ENCODE results near the gene LMO2.
"Not testable (repeated sequence)": the region's sequence is repeated elsewhere in the genome, so short reads cannot be mapped to it uniquely, and the experiment has no call there.

The LMO2 gene

DNA sequence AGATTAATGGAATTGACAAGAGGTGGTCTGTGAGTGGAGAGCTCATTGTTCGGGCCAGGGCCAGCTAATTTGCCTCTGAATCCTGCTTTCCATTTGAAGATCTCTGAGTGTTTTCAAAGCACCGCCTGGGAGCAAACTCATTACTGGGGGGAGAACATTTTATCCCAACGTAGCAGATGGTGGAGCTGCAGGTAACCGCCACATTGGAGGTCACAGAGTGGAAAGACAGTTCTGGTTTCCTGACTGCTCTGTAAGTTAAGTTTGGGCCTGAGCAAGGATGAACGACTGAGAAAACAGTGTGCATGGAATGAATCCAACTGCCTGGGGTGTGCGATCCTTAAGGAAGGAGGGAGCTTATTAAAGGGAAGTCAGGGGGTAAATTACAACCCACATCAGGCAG, 30.5 kb downstream of the LMO2 start:
- DNase-seq (ENCODE audit: low read depth): no peak

DNA sequence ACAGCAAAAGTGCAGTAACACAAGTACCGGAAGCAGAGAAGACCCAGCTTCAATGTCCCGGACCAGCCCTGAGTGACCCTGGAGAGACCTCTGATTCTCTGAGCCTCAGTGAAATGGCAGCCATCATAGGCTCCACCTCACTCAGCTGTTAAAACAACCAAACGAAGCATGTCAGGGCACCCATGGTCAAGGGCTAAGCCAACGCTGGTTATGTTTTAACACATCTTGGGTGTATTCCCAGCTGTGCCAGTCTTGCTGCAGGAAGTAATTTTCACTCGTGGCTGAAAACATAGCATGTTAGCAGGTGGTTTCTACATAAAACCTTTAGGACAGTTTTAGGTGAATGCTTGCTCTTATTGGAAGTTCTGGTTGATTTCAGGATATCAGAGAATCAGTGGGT, 30.9 kb downstream of the LMO2 start:
- DNase-seq (ENCODE audit: low read depth): no peak

DNA sequence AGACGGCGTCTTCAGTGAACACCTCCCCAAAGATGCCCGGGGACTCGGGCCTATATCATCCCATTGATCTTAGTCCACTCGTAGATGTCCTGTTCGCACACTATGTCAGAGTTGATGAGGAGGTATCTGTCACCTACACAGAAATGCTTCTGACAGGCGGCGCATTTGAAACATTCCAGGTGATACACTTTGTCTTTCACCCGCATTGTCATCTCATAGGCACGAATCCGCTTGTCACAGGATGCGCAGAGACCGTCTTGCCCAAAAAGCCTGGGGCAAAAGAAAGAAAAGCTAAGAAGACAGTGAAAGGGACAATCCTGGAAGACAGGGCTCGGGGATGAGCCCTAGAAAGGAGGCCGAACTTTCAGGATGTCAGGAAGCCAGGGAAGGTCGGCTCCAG, 32.6 kb downstream of the LMO2 start:
- DNase-seq (ENCODE audit: low read depth): no peak

DNA sequence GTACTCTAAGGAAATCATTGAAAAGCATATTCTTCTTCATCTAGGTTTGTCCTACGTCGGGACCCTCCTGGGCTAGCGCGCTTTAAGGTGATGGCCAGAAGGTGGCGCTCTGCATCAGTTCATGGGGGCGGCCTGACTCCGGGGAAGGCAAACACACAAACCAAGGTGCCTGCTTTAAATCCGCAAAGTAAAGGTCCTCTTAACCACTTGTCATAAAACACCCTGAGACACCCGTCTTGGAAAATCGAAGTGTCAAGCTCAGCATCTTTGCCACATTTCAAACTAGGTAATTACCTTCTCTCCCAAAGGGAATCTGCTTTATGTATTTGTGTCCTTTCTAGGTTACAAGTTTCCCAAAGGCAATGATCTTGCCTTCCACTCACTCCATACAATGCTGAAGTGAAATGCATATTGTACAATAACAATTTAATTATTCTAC, 33.9 kb downstream of the LMO2 start:
- DNase-seq (ENCODE audit: low read depth): peak; percentile 57

DNA sequence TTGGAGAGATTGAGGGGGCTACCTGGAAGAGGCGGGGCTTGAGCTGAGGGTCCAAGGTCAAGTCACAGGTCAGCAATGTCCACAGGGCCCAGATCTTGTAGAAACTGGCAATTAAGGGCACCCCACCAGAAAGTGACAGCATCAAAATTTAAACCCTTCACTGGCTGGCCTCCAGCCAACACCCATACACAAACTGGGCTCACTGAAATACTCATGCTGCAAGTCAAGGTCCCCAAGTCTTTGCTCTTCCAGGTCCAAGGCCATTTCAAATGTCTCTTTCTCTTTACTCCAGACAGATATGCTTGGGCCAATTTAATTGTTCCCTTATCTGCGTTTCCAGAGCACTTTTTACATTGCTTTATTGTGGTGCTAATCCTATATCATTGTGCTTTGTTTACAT, 36.4 kb downstream of the LMO2 start:
- DNase-seq (ENCODE audit: low read depth): no peak

DNA sequence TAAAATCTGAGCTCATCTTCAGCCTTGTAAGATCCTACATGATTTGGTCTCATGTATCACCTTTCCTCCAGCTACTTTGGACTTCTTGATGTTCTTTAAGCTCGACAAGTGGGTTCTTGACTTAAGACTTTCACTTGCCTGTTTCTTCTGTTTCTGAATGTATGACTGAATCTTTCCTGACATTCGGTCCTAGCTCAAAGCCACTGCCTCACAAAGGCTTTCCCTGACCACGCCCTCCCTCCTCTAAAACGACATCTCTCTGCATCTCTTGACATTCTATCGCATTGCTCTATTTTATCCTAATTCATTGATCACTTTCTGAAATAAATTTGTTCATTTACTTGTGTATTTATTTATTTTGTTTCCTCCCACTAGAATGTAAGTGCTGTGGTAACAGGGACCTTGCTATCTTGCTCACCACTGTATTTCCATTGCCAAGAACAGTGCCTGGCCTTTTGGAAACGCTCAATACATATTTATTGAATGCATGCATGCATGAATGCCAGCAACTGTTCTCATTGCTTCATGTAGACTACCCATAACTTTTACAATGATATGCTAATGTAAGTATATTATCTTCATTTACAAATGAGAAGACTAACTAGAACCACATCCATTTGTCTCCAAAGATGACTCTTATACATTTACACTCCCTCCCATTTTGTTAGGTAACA, 43.0 kb downstream of the LMO2 start:
- DNase-seq (ENCODE audit: low read depth): no peak

DNA sequence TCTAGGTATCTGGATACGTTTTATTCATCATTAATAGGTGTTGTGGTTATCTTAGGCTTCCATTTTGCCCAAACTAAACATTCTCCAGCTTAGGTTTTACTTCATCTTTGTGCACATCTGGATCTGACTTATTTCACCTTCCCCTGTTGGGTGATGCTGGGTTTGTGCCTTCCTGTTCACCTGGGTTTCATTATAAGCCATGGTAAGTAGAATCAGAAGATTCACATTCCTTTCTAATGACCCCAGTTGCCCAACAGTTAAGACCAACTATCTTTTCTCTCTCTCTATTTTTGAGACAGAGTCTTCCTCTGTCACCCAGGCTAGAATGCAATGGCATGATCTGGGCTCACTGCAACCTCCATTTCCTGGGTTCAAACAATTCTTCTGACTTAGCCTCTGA, 44.6 kb downstream of the LMO2 start:
- DNase-seq (ENCODE audit: low read depth): no peak

DNA sequence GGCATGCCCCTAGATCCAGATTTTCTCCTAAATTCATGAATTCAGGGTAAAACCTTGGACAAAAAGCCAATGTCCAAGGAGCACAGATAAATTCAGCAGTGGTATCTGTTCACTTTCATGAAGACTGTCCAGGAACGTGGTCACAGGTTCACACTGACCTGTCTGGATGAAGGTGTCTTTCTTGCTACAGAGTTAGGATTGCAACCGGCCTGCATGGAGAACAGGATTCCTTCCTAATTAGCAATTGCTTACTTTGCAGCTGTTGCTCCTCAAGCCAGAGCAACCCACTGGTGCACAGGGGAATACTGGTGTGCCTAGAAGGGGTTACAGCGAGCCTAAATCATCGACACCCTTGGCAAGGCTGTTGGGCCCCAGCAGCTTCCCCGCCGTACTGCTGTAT, 47.6 kb downstream of the LMO2 start:
- no peak for DNase-seq (ENCODE audit: low read depth)

DNA sequence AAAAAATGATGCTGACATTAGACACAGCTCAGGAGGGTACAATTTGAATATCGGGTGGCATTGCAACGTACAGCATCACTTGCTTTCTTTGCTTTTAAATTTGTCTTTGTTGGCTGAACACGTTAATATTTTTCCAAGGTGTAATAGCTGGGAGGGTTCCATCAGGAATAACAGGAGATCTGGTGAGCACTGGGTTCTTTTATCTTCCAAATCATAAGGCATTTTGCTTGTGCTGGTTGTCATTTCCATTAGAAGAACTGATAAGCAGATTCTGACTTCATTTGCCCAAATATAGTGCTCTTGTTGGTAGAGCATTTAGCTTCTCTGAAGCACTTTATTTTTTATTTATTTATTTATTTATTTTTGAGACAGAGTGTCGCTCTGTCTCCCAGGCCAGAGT, 48.9 kb downstream of the LMO2 start:
- DNase-seq (ENCODE audit: low read depth): no peak

DNA sequence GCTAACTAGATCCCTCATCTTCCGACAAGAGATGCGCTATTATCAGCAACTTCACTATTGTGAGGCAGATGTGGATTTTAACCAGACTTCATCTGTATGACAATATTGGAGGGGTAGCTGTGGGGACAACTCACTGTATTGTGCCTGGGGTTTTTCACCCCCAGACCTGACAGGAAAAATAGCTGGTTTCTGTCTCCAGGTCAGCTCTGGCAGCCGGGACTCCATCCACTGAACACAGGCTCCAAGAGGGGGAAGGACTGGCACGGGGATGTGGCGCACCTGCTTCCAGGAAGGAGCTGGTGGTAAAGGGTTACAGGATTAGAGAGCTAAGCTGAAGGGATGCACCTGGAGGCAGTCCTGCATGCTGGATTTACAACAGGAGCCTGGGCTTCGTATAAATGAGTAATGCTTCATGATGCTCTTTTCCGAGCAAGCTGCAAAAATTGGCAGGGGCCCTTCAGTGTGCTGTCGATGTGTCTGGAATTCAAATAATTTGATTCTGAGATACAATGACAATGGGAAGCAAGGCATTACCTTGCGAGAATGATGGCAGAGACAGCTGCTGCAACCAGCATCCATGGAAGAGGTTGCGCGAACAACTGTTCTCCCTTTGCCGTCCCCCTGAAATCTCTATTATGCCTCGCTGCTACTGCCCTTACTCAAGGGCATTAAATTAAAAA, 49.5 kb downstream of the LMO2 start:
- DNase-seq (ENCODE audit: low read depth): no peak

DNA sequence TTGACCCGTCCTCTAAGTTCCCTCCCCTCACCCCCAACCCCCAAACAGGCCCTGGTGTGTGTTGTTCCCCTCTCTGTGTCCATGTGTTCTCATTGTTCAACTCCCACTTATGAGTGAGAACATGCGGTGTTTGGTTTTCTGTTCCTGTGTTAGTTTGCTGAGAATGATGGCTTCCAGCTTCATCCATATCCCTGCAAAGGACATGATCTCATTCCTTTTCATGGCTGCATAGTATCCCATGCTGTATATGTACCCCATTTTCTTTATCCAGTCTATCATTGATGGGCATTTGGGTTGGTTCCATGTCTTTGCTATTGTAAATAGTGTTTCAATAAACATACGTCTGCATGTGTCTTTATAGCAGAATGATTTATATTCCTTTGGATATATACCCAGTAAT, 53.6 kb downstream of the LMO2 start:
- not testable (repeated sequence) for DNase-seq (ENCODE audit: low read depth)

DNA sequence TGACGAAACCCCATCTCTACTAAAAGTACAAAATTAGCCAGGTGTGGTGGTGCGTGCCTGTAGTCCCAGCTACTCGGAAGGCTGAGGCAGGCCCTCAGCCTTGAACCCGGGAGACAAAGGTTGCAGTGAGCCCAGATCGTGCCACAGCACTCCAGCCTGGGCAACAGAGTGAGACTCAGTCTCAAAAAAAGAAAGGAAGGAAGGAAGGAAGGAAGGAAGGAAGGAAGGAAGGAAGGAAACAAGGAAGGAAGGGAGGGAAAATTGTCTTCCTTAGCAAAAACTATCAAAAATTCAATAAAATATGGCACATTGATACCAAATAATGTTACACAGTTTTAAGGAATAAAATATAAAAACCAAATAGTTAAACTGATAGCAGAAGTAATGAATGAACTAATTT, 54.5 kb downstream of the LMO2 start:
- not testable (repeated sequence) for DNase-seq (ENCODE audit: low read depth)

DNA sequence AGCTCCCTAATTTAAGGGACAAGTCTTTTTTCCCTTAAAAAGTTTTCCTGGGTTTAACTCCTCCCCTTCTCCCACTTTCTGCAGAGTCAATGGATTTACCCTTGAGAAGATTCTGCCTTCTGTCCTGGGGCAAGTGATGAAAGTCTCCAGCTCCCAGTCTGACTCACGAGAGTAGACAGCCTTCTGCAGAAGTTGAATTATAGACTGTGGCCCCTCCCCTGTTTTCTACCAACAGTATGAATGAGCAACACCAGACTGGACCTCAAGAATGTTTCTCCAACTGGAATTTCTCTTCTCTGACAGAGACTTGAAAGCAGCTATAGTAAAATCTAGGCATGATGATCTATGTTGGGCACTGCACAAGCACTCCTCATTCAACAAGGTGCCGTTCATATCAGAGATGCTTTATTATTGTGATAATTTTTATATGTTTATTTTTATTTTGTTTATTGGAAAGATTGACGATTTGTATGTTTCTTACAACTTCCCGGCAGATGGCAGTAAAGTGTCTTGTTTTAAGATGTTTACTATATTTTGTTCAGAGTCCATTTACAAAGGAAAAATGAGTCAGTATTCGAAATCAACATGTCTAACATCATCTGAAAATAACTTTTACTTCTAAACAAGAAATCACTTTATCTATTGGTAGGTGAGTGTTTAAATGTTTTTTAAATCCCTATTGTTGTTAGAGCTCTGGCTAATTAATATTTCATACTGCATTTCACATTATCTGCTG, 56.6 kb downstream of the LMO2 start:
- DNase-seq (ENCODE audit: low read depth): peak; percentile 76

DNA sequence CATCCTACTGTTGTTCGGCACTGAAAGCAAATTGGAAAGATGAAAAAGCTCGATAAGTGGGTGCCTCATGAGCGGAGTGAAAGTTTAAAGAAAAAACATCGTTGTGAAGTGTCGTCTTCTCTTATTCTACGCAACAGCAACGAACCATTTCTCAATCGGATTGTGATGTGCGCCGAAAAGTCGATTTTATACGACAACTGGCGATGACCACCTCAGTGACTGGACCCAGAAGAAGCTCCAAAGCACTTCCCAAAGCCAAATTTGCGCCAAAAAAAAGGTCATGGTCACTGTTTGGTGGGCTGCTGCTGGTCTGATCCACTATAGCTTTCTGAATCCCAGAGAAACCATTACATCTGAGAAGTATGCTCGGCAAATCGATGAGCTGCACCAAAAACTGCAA, 59.2 kb downstream of the LMO2 start:
- no peak for DNase-seq (ENCODE audit: low read depth)

DNA sequence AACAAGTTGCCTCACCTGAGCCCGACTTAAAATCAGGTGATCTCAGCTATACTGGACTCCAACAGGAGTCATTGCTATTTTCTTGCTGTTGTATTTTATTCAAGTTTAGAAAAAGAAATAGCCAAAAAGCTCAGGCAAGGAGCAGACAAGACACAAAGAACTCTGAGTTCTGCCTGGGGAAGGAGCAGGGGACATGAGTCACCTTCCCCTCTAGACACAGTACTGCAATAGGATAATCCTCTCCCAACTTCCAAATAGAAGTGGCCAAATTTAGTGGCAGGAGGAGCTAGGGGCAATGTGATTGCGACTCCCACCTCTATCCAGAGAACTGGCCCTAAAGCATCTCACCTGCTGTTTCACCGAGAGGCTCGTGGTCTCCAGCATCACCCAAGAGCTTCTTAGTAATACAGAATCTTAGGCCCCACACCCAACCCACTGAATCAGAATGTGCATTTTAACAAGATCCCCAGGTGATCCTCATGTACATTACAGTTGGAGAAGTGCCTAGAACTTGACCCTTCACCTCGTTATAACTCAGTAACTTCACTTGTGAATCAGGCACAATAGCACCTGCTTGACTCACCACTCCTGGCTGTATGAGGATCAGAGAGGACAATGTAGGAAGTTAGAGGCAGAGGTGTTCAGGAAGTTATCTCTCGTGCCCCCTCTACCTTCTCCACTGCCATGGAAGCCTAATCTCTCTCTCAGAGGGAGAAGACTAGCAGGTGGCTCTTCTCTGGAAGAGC, 60.8 kb downstream of the LMO2 start:
- no peak for DNase-seq (ENCODE audit: low read depth)

DNA sequence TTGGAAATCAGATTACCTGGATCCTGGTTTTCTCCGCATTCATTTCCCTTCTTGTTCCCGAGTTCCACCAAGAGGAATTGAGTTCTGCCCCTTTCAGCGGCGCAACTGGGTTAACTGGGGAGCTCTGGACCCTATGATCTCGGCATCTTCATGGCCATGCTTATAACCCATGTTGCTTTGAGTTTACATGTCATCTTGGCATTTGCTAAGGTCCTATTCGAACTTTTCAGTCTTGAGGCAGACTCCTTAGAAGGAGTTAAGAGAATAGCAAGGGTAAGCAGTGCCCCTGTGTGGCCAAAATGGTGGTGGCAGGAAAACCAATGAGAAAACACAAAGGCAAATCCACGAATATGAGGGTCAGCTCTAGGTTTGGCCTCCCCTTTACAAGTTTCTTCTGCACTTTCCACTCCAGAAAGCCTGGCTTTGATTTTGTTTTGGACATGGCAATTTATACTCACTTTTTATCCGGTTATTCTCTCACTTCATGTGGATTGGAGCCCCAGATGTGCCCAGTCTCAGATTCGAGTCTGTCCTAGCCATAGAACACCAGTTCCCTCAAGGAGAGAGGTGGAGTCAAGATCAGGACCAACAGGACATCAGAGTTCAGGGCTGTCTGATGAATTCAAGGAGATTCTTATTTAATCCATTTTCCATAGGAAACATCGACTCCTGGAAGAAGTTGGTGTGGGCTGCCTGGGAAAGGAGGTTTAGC, 62.3 kb downstream of the LMO2 start:
- DNase-seq (ENCODE audit: low read depth): peak; percentile 74

DNA sequence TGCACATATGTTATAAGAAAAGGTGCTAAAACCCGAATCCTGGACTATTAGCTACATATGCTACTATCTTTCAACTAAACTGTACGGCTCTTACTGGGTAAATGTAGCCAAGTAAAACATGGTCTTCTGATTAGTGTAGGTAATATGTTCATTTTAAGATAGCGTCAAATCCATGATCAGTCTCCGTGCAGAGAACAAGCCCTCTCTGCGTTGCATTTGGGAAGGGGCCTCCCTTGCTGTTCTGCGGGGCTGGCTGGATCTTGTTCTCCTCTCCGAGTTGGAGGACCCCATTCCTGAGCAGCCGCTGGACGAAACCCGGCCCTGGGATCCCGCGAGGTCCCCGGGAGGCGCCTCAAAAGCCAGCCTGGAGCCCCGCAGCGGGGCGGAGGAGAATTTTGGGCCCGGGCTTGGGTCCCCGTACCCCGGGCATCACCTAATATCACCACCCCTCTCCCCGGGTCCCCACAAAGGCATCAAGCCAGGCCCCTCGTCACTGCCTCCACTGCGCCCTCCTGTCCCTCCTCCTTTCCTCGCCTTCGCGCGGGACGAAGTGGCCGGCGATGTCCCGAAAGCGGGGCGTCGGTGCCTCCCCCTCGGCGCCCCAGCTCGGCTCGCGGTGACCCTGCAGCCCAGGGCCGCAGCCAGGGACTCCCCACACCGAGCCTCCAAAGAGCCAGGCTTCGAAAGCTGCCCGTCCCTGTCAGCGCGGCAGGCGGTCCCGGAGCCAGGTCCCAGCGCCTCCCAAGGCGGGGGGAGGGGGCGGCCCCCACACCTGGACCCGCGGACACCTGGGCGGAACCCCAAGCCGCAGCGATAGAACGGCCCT, 63.1 kb downstream of the LMO2 start:
- DNase-seq (ENCODE audit: low read depth): no peak

DNA sequence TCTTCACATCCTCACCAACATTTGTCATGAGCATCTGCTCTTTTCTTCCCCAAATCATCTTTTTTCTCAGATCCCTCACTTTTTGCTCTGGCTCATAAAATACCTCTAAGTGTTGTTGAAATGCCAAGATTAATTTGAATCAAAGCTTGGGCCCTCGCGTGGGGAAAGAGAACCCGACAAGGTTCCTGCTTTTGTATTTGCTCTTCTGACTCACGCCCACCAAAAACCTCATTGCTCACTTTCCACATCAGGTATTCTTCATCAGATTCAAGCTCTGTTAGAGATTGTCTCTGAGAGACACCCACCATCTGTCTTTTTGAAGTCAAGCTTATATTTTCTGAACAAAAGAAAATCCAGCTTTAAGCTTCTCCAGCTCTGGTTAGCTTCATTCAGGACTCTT, 64.7 kb downstream of the LMO2 start:
- no peak for DNase-seq (ENCODE audit: low read depth)

DNA sequence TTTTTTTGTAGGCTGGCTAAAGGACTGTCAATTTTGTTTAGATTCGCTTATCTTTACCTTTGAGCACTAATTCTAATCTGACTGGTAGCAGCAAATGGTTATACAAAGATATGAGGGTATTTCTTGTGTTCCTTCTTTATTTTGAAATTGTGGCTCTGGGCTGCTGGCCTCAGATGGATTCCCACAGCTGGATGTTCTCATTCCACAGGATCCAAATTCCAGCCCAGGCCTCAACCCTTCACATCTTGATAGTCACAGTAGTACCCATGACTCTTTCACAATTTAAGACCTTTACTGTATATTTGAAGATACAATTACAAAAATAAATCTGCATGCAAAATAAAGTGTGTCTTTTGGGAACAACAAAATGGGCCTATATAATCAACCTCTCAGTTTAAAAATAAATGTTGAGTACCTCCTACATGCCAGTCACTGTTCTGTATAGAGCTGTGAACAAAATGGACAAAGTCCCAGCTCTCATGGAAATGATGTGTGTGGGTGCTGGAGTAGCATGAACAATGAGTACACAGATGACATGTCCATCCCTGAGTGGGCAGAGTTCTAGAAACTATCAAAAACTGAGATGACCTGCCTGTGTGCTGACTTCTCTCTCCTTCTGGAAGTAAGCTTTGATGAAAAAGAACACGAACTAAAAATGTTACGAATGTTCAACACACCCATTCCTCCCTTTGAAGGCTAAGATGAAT, 65.9 kb downstream of the LMO2 start:
- DNase-seq (ENCODE audit: low read depth): no peak

DNA sequence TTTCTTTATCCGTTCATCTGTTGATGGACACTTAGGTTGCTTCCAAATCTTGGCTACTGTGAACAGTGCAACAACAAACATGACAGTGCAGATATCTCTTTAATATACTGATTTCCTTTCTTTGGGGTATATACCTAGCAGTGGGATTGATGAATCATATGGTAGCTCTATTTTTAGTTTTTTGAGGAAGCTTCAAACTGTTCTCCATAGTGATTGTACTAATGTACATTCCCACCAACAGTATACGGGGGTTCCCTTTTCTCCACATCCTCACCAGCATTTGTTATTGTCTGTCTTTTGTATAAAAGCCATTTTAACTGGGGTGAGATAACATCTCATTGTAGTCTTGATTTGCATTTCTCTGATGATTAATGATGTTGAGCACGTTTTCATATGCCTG, 68.9 kb downstream of the LMO2 start:
- not testable (repeated sequence) for DNase-seq (ENCODE audit: low read depth)
